ENCODE measurements around the gene CADM1. TPM values are rescaled to one million over a fixed set of nuclear protein-coding genes. Genes with fewer than 3 reads are reported as not detected.

CADM1 gene
- total and polyA plus RNA-seq, 5 donors from 2014 or later = 3.6 to 11.3 (median 6.9) TPM

- Histone ChIP-seq H3K36me3 (ENCODE audit: control insufficient read depth, insufficient read depth, low read length) (no peaks in the 10 kb centered on the region), H3K4me3 (ENCODE audit: low read depth, low read length) (no peak overlapping the region), H3K9me3 (ENCODE audit: control insufficient read depth in 2 of 2, low read length in 2 of 2) (no peaks in the 10 kb centered on the region), H3K4me1 (ENCODE audit: control insufficient read depth, insufficient read depth, low read length, poor library complexity, severe bottlenecking) (no peaks in the 10 kb centered on the region), H3K27me3 (ENCODE audit: control insufficient read depth, insufficient read depth, low read length) (peaks cover 11% of the 10 kb centered on the region), H3K27ac (ENCODE audit: insufficient read depth, low read length, poor library complexity, severe bottlenecking) (no peak overlapping the region)
- no peak overlapping the region for H3K4me3 Mint-ChIP-seq
- peaks cover 0 to 2% (median 0%) of the 10 kb centered on the region in 7 donors for H3K9me3 Mint-ChIP-seq
- peaks cover 32% of the 10 kb centered on the region for H3K27me3 Mint-ChIP-seq
- no peaks in the 10 kb centered on the region for H3K4me1 Mint-ChIP-seq
- DNase-seq (no peak), ATAC-seq (ENCODE audit: low read depth in 2 of 2) (no peak)
- no peak overlapping the region for H3K27ac Mint-ChIP-seq
- H3K36me3 Mint-ChIP-seq = no peaks in the 10 kb centered on the region
These were observed 189.8 kb downstream of the CADM1 start for GRCh38 chr11:115314330-115314920.

DNA sequence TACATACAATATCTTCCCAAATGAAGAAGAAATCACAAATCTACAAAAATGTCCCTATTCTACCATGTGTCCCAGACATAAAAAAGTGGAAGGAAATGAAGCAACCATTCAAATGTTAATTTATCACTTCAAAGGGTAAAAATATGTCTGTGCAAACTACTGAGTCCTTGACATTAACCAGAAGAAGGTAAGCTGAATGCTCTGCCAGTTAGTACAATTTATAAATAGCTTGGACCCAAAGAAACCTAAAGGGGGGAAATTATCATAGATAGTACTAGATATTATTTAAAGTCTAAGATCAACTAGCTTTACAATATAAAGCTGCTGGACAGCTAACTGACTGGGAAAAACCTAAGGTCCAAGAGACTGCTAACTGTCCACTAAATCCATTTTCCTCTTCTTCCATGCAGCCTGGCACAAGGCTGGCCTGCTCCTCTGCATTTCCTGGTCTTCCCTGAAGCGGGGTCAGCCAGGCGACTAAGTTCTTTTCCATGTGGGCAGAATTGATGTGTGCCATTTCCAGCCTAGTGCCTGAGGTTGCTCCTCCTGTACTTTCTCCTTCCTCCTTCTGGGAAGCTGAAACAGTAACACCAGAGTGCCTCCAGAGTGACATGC is 190.9 kb downstream of the CADM1 start:
- Histone ChIP-seq H3K9me3 (ENCODE audit: control insufficient read depth in 2 of 2, low read length in 2 of 2) (no peaks in the 10 kb centered on the region), H3K27me3 (ENCODE audit: control insufficient read depth, insufficient read depth, low read length) (peaks cover 11% of the 10 kb centered on the region), H3K36me3 (ENCODE audit: control insufficient read depth, insufficient read depth, low read length) (no peaks in the 10 kb centered on the region), H3K27ac (ENCODE audit: insufficient read depth, low read length, poor library complexity, severe bottlenecking) (no peak overlapping the region), H3K4me3 (ENCODE audit: low read depth, low read length) (no peak overlapping the region), H3K4me1 (ENCODE audit: control insufficient read depth, insufficient read depth, low read length, poor library complexity, severe bottlenecking) (no peaks in the 10 kb centered on the region)
- Mint-ChIP-seq H3K4me1 (no peaks in the 10 kb centered on the region), H3K27me3 (peaks cover 32% of the 10 kb centered on the region), H3K9me3 (peaks cover 0 to 2% (median 0%) of the 10 kb centered on the region in 7 donors), H3K27ac (no peak overlapping the region), H3K36me3 (no peaks in the 10 kb centered on the region), H3K4me3 (no peak overlapping the region)
- no peak for ATAC-seq (ENCODE audit: low read depth in 2 of 2)
- DNase-seq = no peak

DNA sequence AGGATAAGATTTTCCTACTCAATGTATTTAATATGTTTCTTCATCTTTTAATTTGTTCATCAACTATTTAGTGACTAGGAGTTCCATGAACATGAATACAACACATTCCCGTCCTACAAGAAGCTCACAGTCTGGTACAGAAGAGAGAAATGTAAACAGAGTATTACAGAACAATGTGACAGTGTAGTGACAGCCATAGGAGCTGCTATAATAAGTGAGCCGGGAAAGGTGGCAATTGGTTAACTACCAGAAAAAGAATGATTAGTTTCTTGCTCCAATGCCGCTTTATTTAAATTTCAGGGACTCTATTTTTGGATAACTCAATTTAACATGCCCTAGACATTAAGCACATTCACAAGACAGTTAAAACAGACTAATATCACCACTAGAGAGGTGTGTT is 192.3 kb downstream of the CADM1 start:
- Mint-ChIP-seq H3K27ac (no peak overlapping the region), H3K4me3 (no peak overlapping the region)
- no peak for ATAC-seq (ENCODE audit: low read depth in 2 of 2)

DNA sequence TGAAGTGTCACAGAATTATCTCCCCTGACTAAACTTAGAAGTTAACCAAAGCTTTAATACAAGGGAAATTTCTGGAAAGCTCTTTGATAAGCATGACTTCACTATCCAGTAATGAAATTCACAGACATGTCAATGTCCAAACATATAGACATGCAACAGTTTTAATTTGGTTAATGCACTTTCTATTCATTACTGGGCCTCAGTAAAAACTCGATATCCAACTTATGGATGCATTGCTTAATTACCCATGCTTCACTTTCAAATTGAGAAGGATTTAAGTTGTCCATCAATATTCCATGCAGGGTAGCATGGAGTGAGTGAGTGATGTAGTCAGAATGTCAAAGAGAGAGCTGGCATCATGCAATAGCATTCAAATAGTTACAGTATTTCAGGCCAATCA is 197.5 kb downstream of the CADM1 start:
- H3K36me3 ChIP-seq (ENCODE audit: control insufficient read depth, insufficient read depth, low read length) = no peaks in the 10 kb centered on the region
- ATAC-seq (ENCODE audit: low read depth in 2 of 2) = no peak
- H3K27me3 Mint-ChIP-seq = peaks cover 20% of the 10 kb centered on the region

More for the DNA sequence above, 192.3 kb downstream of the CADM1 start:
- Histone ChIP-seq H3K36me3 (ENCODE audit: control insufficient read depth, insufficient read depth, low read length) (no peaks in the 10 kb centered on the region), H3K4me3 (ENCODE audit: low read depth, low read length) (no peak overlapping the region), H3K27ac (ENCODE audit: insufficient read depth, low read length, poor library complexity, severe bottlenecking) (no peak overlapping the region), H3K27me3 (ENCODE audit: control insufficient read depth, insufficient read depth, low read length) (peaks cover 7% of the 10 kb centered on the region), H3K9me3 (ENCODE audit: control insufficient read depth in 2 of 2, low read length in 2 of 2) (no peaks in the 10 kb centered on the region), H3K4me1 (ENCODE audit: control insufficient read depth, insufficient read depth, low read length, poor library complexity, severe bottlenecking) (no peaks in the 10 kb centered on the region)
- DNase-seq = no peak
- Mint-ChIP-seq H3K9me3 (peaks cover 0 to 2% (median 0%) of the 10 kb centered on the region in 7 donors), H3K36me3 (no peaks in the 10 kb centered on the region), H3K27me3 (peaks cover 28% of the 10 kb centered on the region), H3K4me1 (no peaks in the 10 kb centered on the region)

GRCh38 chr11:115304774-115305472 is 199.3 kb downstream of the CADM1 start:
- Histone ChIP-seq H3K27ac (ENCODE audit: insufficient read depth, low read length, poor library complexity, severe bottlenecking) (no peak overlapping the region), H3K4me3 (ENCODE audit: low read depth, low read length) (no peak overlapping the region), H3K36me3 (ENCODE audit: control insufficient read depth, insufficient read depth, low read length) (no peaks in the 10 kb centered on the region), H3K9me3 (ENCODE audit: control insufficient read depth in 2 of 2, low read length in 2 of 2) (no peaks in the 10 kb centered on the region), H3K4me1 (ENCODE audit: control insufficient read depth, insufficient read depth, low read length, poor library complexity, severe bottlenecking) (no peaks in the 10 kb centered on the region), H3K27me3 (ENCODE audit: control insufficient read depth, insufficient read depth, low read length) (peaks cover 2% of the 10 kb centered on the region)
- Mint-ChIP-seq H3K27ac (no peak overlapping the region), H3K4me1 (no peaks in the 10 kb centered on the region), H3K4me3 (no peak overlapping the region), H3K27me3 (peaks cover 21% of the 10 kb centered on the region), H3K36me3 (no peaks in the 10 kb centered on the region), H3K9me3 (no peaks in the 10 kb centered on the region)
- DNase-seq (no peak), ATAC-seq (ENCODE audit: low read depth in 2 of 2) (no peak)

More for the DNA sequence above, 197.5 kb downstream of the CADM1 start:
- no peak for DNase-seq
- no peak overlapping the region for H3K4me3 Mint-ChIP-seq
- H3K9me3 Mint-ChIP-seq = no peaks in the 10 kb centered on the region
- H3K4me3 ChIP-seq (ENCODE audit: low read depth, low read length) = no peak overlapping the region
- no peak overlapping the region for H3K27ac ChIP-seq (ENCODE audit: insufficient read depth, low read length, poor library complexity, severe bottlenecking)
- H3K27me3 ChIP-seq (ENCODE audit: control insufficient read depth, insufficient read depth, low read length) = peaks cover 5% of the 10 kb centered on the region
- H3K36me3 Mint-ChIP-seq = no peaks in the 10 kb centered on the region
- no peaks in the 10 kb centered on the region for H3K9me3 ChIP-seq (ENCODE audit: control insufficient read depth in 2 of 2, low read length in 2 of 2)
- H3K27ac Mint-ChIP-seq = no peak overlapping the region
- no peaks in the 10 kb centered on the region for H3K4me1 Mint-ChIP-seq
- no peaks in the 10 kb centered on the region for H3K4me1 ChIP-seq (ENCODE audit: control insufficient read depth, insufficient read depth, low read length, poor library complexity, severe bottlenecking)

DNA sequence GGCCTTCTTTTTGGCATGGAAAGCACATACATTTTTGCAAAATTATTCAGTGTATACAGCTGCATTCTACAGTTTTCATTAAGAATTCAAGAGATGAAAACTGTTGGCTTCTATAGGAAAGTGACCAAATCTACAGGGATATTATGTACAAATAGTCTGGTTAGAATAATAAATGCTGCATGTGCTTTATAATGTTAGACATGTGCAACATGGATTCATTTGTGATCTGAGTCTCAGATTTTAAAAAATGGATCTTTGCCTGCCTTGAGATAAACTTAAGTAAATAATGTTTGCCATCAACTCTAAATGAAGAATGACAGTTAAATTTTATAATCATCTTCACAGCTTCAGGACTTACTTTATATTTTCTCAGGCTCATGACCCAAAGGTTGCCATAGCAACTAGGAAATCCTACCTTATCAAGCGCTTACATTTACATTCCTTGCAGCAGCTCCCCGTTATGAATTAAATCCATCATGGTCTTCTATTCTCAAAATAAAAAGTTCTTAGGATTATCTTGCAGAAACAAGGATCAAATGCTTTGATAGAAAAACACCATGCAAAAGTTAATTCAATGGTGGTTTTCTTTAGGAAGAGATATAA is 200.2 kb downstream of the CADM1 start:
- no peaks in the 10 kb centered on the region for H3K4me1 ChIP-seq (ENCODE audit: control insufficient read depth, insufficient read depth, low read length, poor library complexity, severe bottlenecking)
- no peaks in the 10 kb centered on the region for H3K4me1 Mint-ChIP-seq
- no peak overlapping the region for H3K27ac ChIP-seq (ENCODE audit: insufficient read depth, low read length, poor library complexity, severe bottlenecking)
- H3K36me3 Mint-ChIP-seq = no peaks in the 10 kb centered on the region
- peaks cover 21% of the 10 kb centered on the region for H3K27me3 Mint-ChIP-seq
- ATAC-seq (ENCODE audit: low read depth in 2 of 2) = no peak
- no peaks in the 10 kb centered on the region for H3K9me3 Mint-ChIP-seq
- no peak for DNase-seq
- H3K27ac Mint-ChIP-seq = no peak overlapping the region
- no peak overlapping the region for H3K4me3 Mint-ChIP-seq
- H3K36me3 ChIP-seq (ENCODE audit: control insufficient read depth, insufficient read depth, low read length) = no peaks in the 10 kb centered on the region
- H3K27me3 ChIP-seq (ENCODE audit: control insufficient read depth, insufficient read depth, low read length) = peaks cover 2% of the 10 kb centered on the region
- H3K4me3 ChIP-seq (ENCODE audit: low read depth, low read length) = no peak overlapping the region
- no peaks in the 10 kb centered on the region for H3K9me3 ChIP-seq (ENCODE audit: control insufficient read depth in 2 of 2, low read length in 2 of 2)

GRCh38 chr11:115302946-115303703 is 201.1 kb downstream of the CADM1 start:
- no peaks in the 10 kb centered on the region for H3K9me3 Mint-ChIP-seq
- H3K36me3 Mint-ChIP-seq = no peaks in the 10 kb centered on the region
- H3K4me1 ChIP-seq (ENCODE audit: control insufficient read depth, insufficient read depth, low read length, poor library complexity, severe bottlenecking) = no peaks in the 10 kb centered on the region
- no peaks in the 10 kb centered on the region for H3K9me3 ChIP-seq (ENCODE audit: control insufficient read depth in 2 of 2, low read length in 2 of 2)
- no peak overlapping the region for H3K27ac ChIP-seq (ENCODE audit: insufficient read depth, low read length, poor library complexity, severe bottlenecking)
- no peak overlapping the region for H3K4me3 ChIP-seq (ENCODE audit: low read depth, low read length)
- H3K27ac Mint-ChIP-seq = no peak overlapping the region
- peaks cover 4% of the 10 kb centered on the region for H3K27me3 ChIP-seq (ENCODE audit: control insufficient read depth, insufficient read depth, low read length)
- no peaks in the 10 kb centered on the region for H3K36me3 ChIP-seq (ENCODE audit: control insufficient read depth, insufficient read depth, low read length)
- DNase-seq (no peak), ATAC-seq (ENCODE audit: low read depth in 2 of 2) (no peak)
- H3K4me1 Mint-ChIP-seq = no peaks in the 10 kb centered on the region
- peaks cover 29% of the 10 kb centered on the region for H3K27me3 Mint-ChIP-seq
- H3K4me3 Mint-ChIP-seq = no peak overlapping the region

Data from CD4-positive, CD25-positive, alpha-beta regulatory T cell (primary cell).